Hepatocyte (in vitro differentiated cells): Measurements from ENCODE around the gene CNBP. TPM values are rescaled to one million over a fixed set of nuclear protein-coding genes. Genes with fewer than 3 reads are reported as not detected.
"Not testable (repeated sequence)": the region's sequence is repeated elsewhere in the genome, so short reads cannot be mapped to it uniquely, and the experiment has no call there.

Experiments used
- DNase-seq: peaks from one replicate; pipeline ENCODE4 v3.0.0-alpha.2; 2016; ENCODE audit warnings: low spot score
- H2AFZ ChIP-seq: fragments of 200-600 bp; sonication (generic); 2 replicates; pipeline ENCODE4 v1.6.0; 2016; ENCODE audit warnings: antibody characterized with exemption, mild to moderate bottlenecking
- H3K27ac ChIP-seq: fragments of 200-600 bp; sonication (generic); 2 replicates; pipeline ENCODE4 v1.5.1; 2016; ENCODE audit warnings: mild to moderate bottlenecking
- H3K27me3 ChIP-seq: fragments of 200-600 bp; sonication (generic); 2 replicates; pipeline ENCODE4 v1.6.1; 2016
- H3K36me3 ChIP-seq: fragments of 200-600 bp; sonication (generic); replicated peaks from 2 replicates; pipeline ENCODE4 v1.5.1; 2016; ENCODE audit warnings: low read depth; ENCODE audit not compliant: insufficient read depth
- H3K4me1 ChIP-seq: fragments of 200-600 bp; sonication (generic); 2 replicates; pipeline ENCODE4 v1.5.1; 2016; ENCODE audit warnings: mild to moderate bottlenecking, moderate library complexity; ENCODE audit not compliant: insufficient read depth
- H3K4me2 ChIP-seq: fragments of 200-600 bp; sonication (generic); 2 replicates; pipeline ENCODE4 v1.6.0; 2016
- H3K4me3 ChIP-seq: fragments of 200-600 bp; sonication (generic); 2 replicates; pipeline ENCODE4 v1.5.1; 2016; ENCODE audit warnings: mild to moderate bottlenecking
- H3K79me2 ChIP-seq: fragments of 200-600 bp; sonication (generic); 2 replicates; pipeline ENCODE4 v1.6.0; 2017; ENCODE audit warnings: mild to moderate bottlenecking
- H3K9me2 ChIP-seq: fragments of 200-600 bp; sonication (generic); replicated peaks from 2 replicates; pipeline ENCODE4 v1.6.0; 2017; ENCODE audit warnings: mild to moderate bottlenecking; ENCODE audit not compliant: insufficient read depth
- H3K9me3 ChIP-seq: fragments of 200-600 bp; sonication (generic); 2 replicates; pipeline ENCODE4 v1.5.1; 2016; ENCODE audit warnings: low read depth, mild to moderate bottlenecking
- H4K20me1 ChIP-seq: fragments of 200-600 bp; sonication (generic); 2 replicates; pipeline ENCODE4 v1.6.0; 2016; ENCODE audit warnings: mild to moderate bottlenecking; ENCODE audit not compliant: insufficient read depth, poor library complexity, severe bottlenecking
- CTCF ChIP-seq: fragments of 200-600 bp; sonication (generic); IDR thresholded peaks from 2 replicates; pipeline ENCODE4 v1.5.1; 2016; ENCODE audit warnings: antibody characterized with exemption, mild to moderate bottlenecking; ENCODE audit not compliant: poor library complexity
- EZH2 ChIP-seq: fragments of 200-600 bp; sonication (generic); IDR thresholded peaks from 2 replicates; pipeline ENCODE4 v1.6.1; 2016; ENCODE audit warnings: antibody characterized with exemption, mild to moderate bottlenecking, borderline replicate concordance
- EZH2phosphoT487 ChIP-seq: fragments of 200-600 bp; sonication (generic); IDR thresholded peaks from one replicate; pipeline ENCODE4 v1.6.1; 2018; ENCODE audit warnings: antibody characterized with exemption, mild to moderate bottlenecking, low read depth, moderate library complexity; ENCODE audit not compliant: unreplicated experiment, severe bottlenecking
- WGBS: methylation state at CpG from one replicate; pipeline ENCODE4 v1.1.6; 2016; ENCODE audit warnings: low lambda C conversion rate; ENCODE audit errors: missing lambda C conversion rate; 5-methylcytosine and 5-hydroxymethylcytosine counted together
- polyA plus RNA-seq: library from polyadenylated mRNA; unstranded; fragments of >200 nt; fragmentation: Nextera tagmentation; extraction: Ambion mirVana; gene quantifications from 2 replicates; pipeline ENCODE4 v1.2.1, GENCODE V29; 2016
- total RNA-seq: library from RNA; depleted of rRNA; stranded (reverse); fragments of >200 nt; gene quantifications from 2 replicates; pipeline ENCODE4 v1.2.3, GENCODE V29; 2014

CNBP gene
- total and polyA plus RNA-seq, 2 experiments from 2014 or later, result 289 to 316 TPM

GRCh38 chr3:129161860-129162271, 21.8 kb downstream of the CNBP start:
- WGBS, result 10% methylated on average over 12 of the region's 12 CpGs
- Histone ChIP-seq H3K27me3 (no peaks in the 10 kb centered on the region), H3K27ac (peak overlapping the region; percentile 98), H3K9me2 (no peaks in the 10 kb centered on the region), H3K36me3 (peaks cover 2% of the 10 kb centered on the region), H3K79me2 (peaks cover 24% of the 10 kb centered on the region), H2AFZ (peak overlapping the region; percentile 56), H3K4me3 (peak overlapping the region; percentile 51), H3K4me2 (peak overlapping the region; percentile 91), H3K4me1 (peaks cover 13% of the 10 kb centered on the region), H3K9me3 (no peaks in the 10 kb centered on the region), H4K20me1 (no peaks in the 10 kb centered on the region)
- peak; percentile 39 for DNase-seq
- TF ChIP-seq EZH2phosphoT487, result no peak

GRCh38 chr3:129160891-129161859, 22.5 kb downstream of the CNBP start, which contains the start of gene ISY1:
Gene ISY1, minus strand, starts transcription at chr3:129161063. Its CDS starts 88 bp downstream, at chr3:129160975.
- H3K4me3 ChIP-seq, result peak within 1 kb of the TSS; percentile 51
- DNase-seq, result peak; percentile 96
- peak within 1 kb of the TSS; percentile 56 for H2AFZ ChIP-seq
- peaks cover 24% of the 10 kb centered on the region for H3K79me2 ChIP-seq
- H3K9me3 ChIP-seq, result no peaks in the 10 kb centered on the region
- H3K27ac ChIP-seq, result peak within 1 kb of the TSS; percentile 98
- no peak for TF ChIP-seq EZH2
- TF ChIP-seq CTCF, result peak; percentile 78
- no peak for TF ChIP-seq EZH2phosphoT487
- H3K4me1 ChIP-seq, result peaks cover 13% of the 10 kb centered on the region
- no peaks in the 10 kb centered on the region for H3K27me3 ChIP-seq
- H3K9me2 ChIP-seq, result no peaks in the 10 kb centered on the region
- H3K36me3 ChIP-seq, result no peaks in the 10 kb centered on the region
- H3K4me2 ChIP-seq, result peak within 1 kb of the TSS; percentile 91
- under 1% methylated on average over 60 of the region's 67 CpGs for WGBS
- no peaks in the 10 kb centered on the region for H4K20me1 ChIP-seq

- H3K4me3 ChIP-seq, result no peak overlapping the region
- no peak overlapping the region for H2AFZ ChIP-seq
- H3K4me1 ChIP-seq, result no peaks in the 10 kb centered on the region
- no peak for TF ChIP-seq EZH2
- no peak for TF ChIP-seq EZH2phosphoT487
- TF ChIP-seq CTCF, result no peak
- no peak for DNase-seq
- no peaks in the 10 kb centered on the region for H3K9me3 ChIP-seq
- no peak overlapping the region for H3K27ac ChIP-seq
- no peak overlapping the region for H3K4me2 ChIP-seq
- no peaks in the 10 kb centered on the region for H3K36me3 ChIP-seq
- H3K9me2 ChIP-seq, result no peaks in the 10 kb centered on the region
- no peaks in the 10 kb centered on the region for H3K27me3 ChIP-seq
- H3K79me2 ChIP-seq, result no peaks in the 10 kb centered on the region
- H4K20me1 ChIP-seq, result no peaks in the 10 kb centered on the region
These were observed 38.9 kb downstream of the CNBP start for GRCh38 chr3:129144786-129145185.

GRCh38 chr3:129141011-129141410, 42.7 kb downstream of the CNBP start:
- H4K20me1 ChIP-seq, DNase-seq, H3K4me1 ChIP-seq, H3K9me3 ChIP-seq, H3K27ac ChIP-seq, H3K36me3 ChIP-seq, H2AFZ ChIP-seq, H3K9me2 ChIP-seq, H3K79me2 ChIP-seq, H3K27me3 ChIP-seq, H3K4me2 ChIP-seq, H3K4me3 ChIP-seq: not testable (repeated sequence)
- 98% methylated on average over 5 of the region's 5 CpGs for WGBS
